HUDEP-2 (cell line): ENCODE data around the gene DHODH.
A peak's percentile ranks its signal among the peaks of the same experiment; 100 is the strongest.
"Not testable (repeated sequence)": the region's sequence is repeated elsewhere in the genome, so short reads cannot be mapped to it uniquely, and the experiment has no call there.

Experiments used
- DNase-seq, 76 experiments: peaks; one replicate each; lab custom pipeline; 2025; ENCODE audit not compliant: unreplicated experiment in 76 of 76; lab: John Stamatoyannopoulos, UW

Gene DHODH

GRCh38 chr16:72008424-72009216 lies at the start of gene DHODH:
Gene DHODH (plus strand): TSS chr16:72008744. CDS start chr16:72008765, 21 bp downstream.
- DNase-seq = peak in 75 of 76 experiments; percentile 52 to 99 (median 96)

GRCh38 chr16:71961066-71962039 lies 47.2 kb upstream of the DHODH start:
- DNase-seq = peak in 69 of 76 experiments; percentile 4 to 78 (median 55)

GRCh38 chr16:71963125-71963875 lies 45.2 kb upstream of the DHODH start:
- no peak for DNase-seq

GRCh38 chr16:71965223-71965622 lies 43.3 kb upstream of the DHODH start:
- DNase-seq = no peak

GRCh38 chr16:71966932-71967331 lies 41.6 kb upstream of the DHODH start:
- DNase-seq = no peak

GRCh38 chr16:71969353-71969752 lies 39.2 kb upstream of the DHODH start:
- no peak for DNase-seq

- DNase-seq = no peak
These were observed 37.0 kb upstream of the DHODH start for GRCh38 chr16:71971571-71971970.

GRCh38 chr16:71972356-71972755 lies 36.2 kb upstream of the DHODH start:
- no peak for DNase-seq

- peak in 13 of 76 experiments; percentile 2 to 29 (median 10) for DNase-seq
These were observed 35.5 kb upstream of the DHODH start for GRCh38 chr16:71973001-71973400.

- DNase-seq = no peak
These were observed 34.3 kb upstream of the DHODH start for GRCh38 chr16:71974068-71974818.

GRCh38 chr16:71985262-71985974 lies 23.1 kb upstream of the DHODH start:
- no peak for DNase-seq

GRCh38 chr16:71986131-71986530 lies 22.4 kb upstream of the DHODH start:
- DNase-seq = no peak

GRCh38 chr16:71995038-71995437 lies 13.5 kb upstream of the DHODH start:
- DNase-seq = no peak

- not testable (repeated sequence) for DNase-seq
These were observed 11.0 kb upstream of the DHODH start for GRCh38 chr16:71997578-71997977.

- DNase-seq = no peak
These were observed 7.2 kb upstream of the DHODH start for GRCh38 chr16:72001180-72001874.

- DNase-seq = no peak
These were observed 5.9 kb upstream of the DHODH start for GRCh38 chr16:72002619-72003018.

- not testable (repeated sequence) for DNase-seq
These were observed 500 bp upstream of the DHODH start for GRCh38 chr16:72008065-72008423.

- DNase-seq = no peak
These were observed 1.2 kb downstream of the DHODH start for GRCh38 chr16:72009779-72010178.

GRCh38 chr16:72012607-72013006 lies 4.1 kb downstream of the DHODH start:
- DNase-seq = peak in 55 of 76 experiments; percentile 7 to 68 (median 32)
